GM19238 (cell line): ENCODE data around the gene ASS1.

Source experiments
- DNase-seq: peaks from one replicate; pipeline ENCODE4 v3.0.0; 2011; ENCODE audit warnings: low spot score; ENCODE audit not compliant: insufficient read length

ASS1 gene

GRCh38 chr9:130531670-130532069 lies 86.9 kb downstream of the ASS1 start:
- no peak for DNase-seq

- DNase-seq: no peak
Measured at GRCh38 chr9:130532426-130533080, 87.8 kb downstream of the ASS1 start.

GRCh38 chr9:130535818-130536521 lies 91.2 kb downstream of the ASS1 start:
- no peak for DNase-seq

- no peak for DNase-seq
Measured at GRCh38 chr9:130536701-130537107, 91.9 kb downstream of the ASS1 start.

GRCh38 chr9:130537346-130538050 lies 92.7 kb downstream of the ASS1 start:
- no peak for DNase-seq

GRCh38 chr9:130539420-130540223 lies 94.9 kb downstream of the ASS1 start:
- DNase-seq: no peak

- DNase-seq: no peak
Measured at GRCh38 chr9:130541533-130541932, 96.8 kb downstream of the ASS1 start.

- DNase-seq: no peak
Measured at GRCh38 chr9:130542038-130542437, 97.3 kb downstream of the ASS1 start.

GRCh38 chr9:130542457-130543228 lies 97.9 kb downstream of the ASS1 start:
- no peak for DNase-seq

GRCh38 chr9:130543368-130543767 lies 98.6 kb downstream of the ASS1 start:
- DNase-seq: no peak

- no peak for DNase-seq
Measured at GRCh38 chr9:130543859-130544258, 99.1 kb downstream of the ASS1 start.

GRCh38 chr9:130544364-130544763 lies 99.6 kb downstream of the ASS1 start:
- DNase-seq: no peak

- no peak for DNase-seq
Measured at GRCh38 chr9:130548103-130548502, 103.3 kb downstream of the ASS1 start.

GRCh38 chr9:130549093-130549735 lies 104.5 kb downstream of the ASS1 start:
- DNase-seq: no peak
